ENCODE data around the gene ALG9.

- TF ChIP-seq CTCF (conservative IDR thresholded peaks at IDR 0.05; ENCODE audit: low read length) (no peak), EZH2phosphoT487 (IDR thresholded peaks at IDR 0.05; ENCODE audit: borderline replicate concordance) (no peak)
These were observed 123.2 kb downstream of the ALG9 start for GRCh38 chr11:111748035-111748804.
